ENCODE results near the gene NPHP1.
"Not testable (repeated sequence)": the region's sequence is repeated elsewhere in the genome, so short reads cannot be mapped to it uniquely, and the experiment has no call there.

The NPHP1 gene

GRCh38 chr2:110219496-110220189 lies 14.8 kb upstream of the NPHP1 start:
- H3K4me3 ChIP-seq (ENCODE audit: low read depth, low read length) = no peak overlapping the region
- TF ChIP-seq CTCF (IDR thresholded peaks at IDR 0.05; ENCODE audit: borderline replicate concordance, insufficient read depth, low read depth, low read length) = no peak

- H3K4me3 ChIP-seq (ENCODE audit: low read depth, low read length) = not testable (repeated sequence)
Measured at GRCh38 chr2:110218889-110219288, 14.1 kb upstream of the NPHP1 start.

GRCh38 chr2:110216803-110217202 lies 12.0 kb upstream of the NPHP1 start:
- H3K4me3 ChIP-seq (ENCODE audit: low read depth, low read length) = no peak overlapping the region
- TF ChIP-seq CTCF (IDR thresholded peaks at IDR 0.05; ENCODE audit: borderline replicate concordance, insufficient read depth, low read depth, low read length) = no peak

GRCh38 chr2:110216199-110216598 lies 11.4 kb upstream of the NPHP1 start:
- no peak overlapping the region for H3K4me3 ChIP-seq (ENCODE audit: low read depth, low read length)
- no peak for TF ChIP-seq CTCF (IDR thresholded peaks at IDR 0.05; ENCODE audit: borderline replicate concordance, insufficient read depth, low read depth, low read length)

GRCh38 chr2:110215566-110216158 lies 10.8 kb upstream of the NPHP1 start:
- TF ChIP-seq CTCF (IDR thresholded peaks at IDR 0.05; ENCODE audit: borderline replicate concordance, insufficient read depth, low read depth, low read length) = no peak
- H3K4me3 ChIP-seq (ENCODE audit: low read depth, low read length) = no peak overlapping the region

GRCh38 chr2:110215091-110215490 lies 10.3 kb upstream of the NPHP1 start:
- TF ChIP-seq CTCF (IDR thresholded peaks at IDR 0.05; ENCODE audit: borderline replicate concordance, insufficient read depth, low read depth, low read length) = no peak
- H3K4me3 ChIP-seq (ENCODE audit: low read depth, low read length) = no peak overlapping the region

- not testable (repeated sequence) for H3K4me3 ChIP-seq (ENCODE audit: low read depth, low read length)
Measured at GRCh38 chr2:110213522-110213921, 8.7 kb upstream of the NPHP1 start.

- no peak for TF ChIP-seq CTCF (IDR thresholded peaks at IDR 0.05; ENCODE audit: borderline replicate concordance, insufficient read depth, low read depth, low read length)
- H3K4me3 ChIP-seq (ENCODE audit: low read depth, low read length) = peak within 1 kb of the TSS; percentile 65
Measured at GRCh38 chr2:110211938-110212858, 7.4 kb upstream of the NPHP1 start, which contains the start of gene MTLN. Gene MTLN, minus strand, starts transcription at chr2:110212547. Its CDS starts 22 bp downstream, at chr2:110212525.
